Measurements from ENCODE around the gene SLMAP.

- TF ChIP-seq CTCF (conservative IDR thresholded peaks at IDR 0.05; ENCODE audit: low read depth, low read length) (no peak), POLR2A (IDR thresholded peaks at IDR 0.05; ENCODE audit: low read depth, low read length) (no peak), MAFK (IDR thresholded peaks at IDR 0.05; ENCODE audit: low read depth, low read length) (no peak), RAD21 (IDR thresholded peaks at IDR 0.05; ENCODE audit: low read length) (no peak), RCOR1 (IDR thresholded peaks at IDR 0.05; ENCODE audit: insufficient replicate concordance, low read length) (no peak), ELK1 (IDR thresholded peaks at IDR 0.05; ENCODE audit: borderline replicate concordance, low read depth, low read length) (no peak)
These were observed 22.3 kb upstream of the SLMAP start for GRCh38 chr3:57733790-57734189.
